Neutrophil (primary cell): ENCODE measurements around the gene SIT1.

Source experiments
- H3K27ac ChIP-seq: fragments of 200-600 bp; sonication (generic); 2 replicates; pipeline ENCODE4 v1.5.1; 2016; ENCODE audit warnings: mild to moderate bottlenecking, moderate library complexity
- H3K27me3 ChIP-seq: fragments of 200-600 bp; sonication (generic); 2 replicates; pipeline ENCODE4 v1.6.0; 2016; ENCODE audit warnings: mild to moderate bottlenecking
- H3K36me3 ChIP-seq: fragments of 200-600 bp; sonication (generic); 2 replicates; pipeline ENCODE4 v1.5.1; 2017
- H3K4me1 ChIP-seq, 2 experiments: fragments of 200-600 bp in 1 of 2; sonication (generic) in 1 of 2; 1 replicate in 1 of 2; 2 replicates in 1 of 2; pipeline versions ENCODE4 v1.5.1 to v1.6.1; 2013 to 2016; ENCODE audit warnings: low read depth in 1 of 2, low read length in 1 of 2, mild to moderate bottlenecking in 1 of 2, moderate library complexity in 1 of 2; ENCODE audit not compliant: control insufficient read depth in 1 of 2, insufficient read depth in 1 of 2
- H3K4me3 ChIP-seq, 2 experiments: fragments of 200-600 bp in 1 of 2; sonication (generic) in 1 of 2; 1 replicate in 1 of 2; 2 replicates in 1 of 2; pipeline ENCODE4 v1.5.1; 2013 to 2016; ENCODE audit warnings: low read depth in 1 of 2, low read length in 1 of 2, mild to moderate bottlenecking in 1 of 2, moderate library complexity in 1 of 2
- H3K9me3 ChIP-seq: fragments of 200-600 bp; sonication (generic); 2 replicates; pipeline ENCODE4 v1.5.1; 2016
- CTCF ChIP-seq: fragments of 200-600 bp; sonication (generic); IDR thresholded peaks from 2 replicates; pipeline ENCODE4 v1.5.1; 2016; ENCODE audit warnings: antibody characterized with exemption

SIT1 gene

GRCh38 chr9:35695943-35696401, 45.2 kb upstream of the SIT1 start:
- peaks cover 60% of the 10 kb centered on the region for H3K36me3 ChIP-seq
- no peak for TF ChIP-seq CTCF
- peak overlapping the region; percentile 63 for H3K27ac ChIP-seq
- no peaks in the 10 kb centered on the region for H3K9me3 ChIP-seq
- no peak overlapping the region for H3K4me3 ChIP-seq
- peaks cover 4% of the 10 kb centered on the region in 2 experiments for H3K4me1 ChIP-seq
- no peaks in the 10 kb centered on the region for H3K27me3 ChIP-seq

GRCh38 chr9:35691757-35692301, 41.1 kb upstream of the SIT1 start:
- TF ChIP-seq CTCF, result no peak
- H3K36me3 ChIP-seq, result peaks cover 19% of the 10 kb centered on the region
- H3K27me3 ChIP-seq, result peaks cover 27% of the 10 kb centered on the region
- no peak overlapping the region for H3K4me3 ChIP-seq
- H3K4me1 ChIP-seq, result peaks cover 10 to 16% of the 10 kb centered on the region in 2 experiments
- no peaks in the 10 kb centered on the region for H3K9me3 ChIP-seq
- H3K27ac ChIP-seq, result no peak overlapping the region

- Histone ChIP-seq H3K9me3 (no peaks in the 10 kb centered on the region), H3K4me3 (peak overlapping the region; percentile 67 to 92), H3K4me1 (peaks cover 10 to 16% of the 10 kb centered on the region in 2 experiments), H3K36me3 (peaks cover 14% of the 10 kb centered on the region), H3K27me3 (peaks cover 27% of the 10 kb centered on the region), H3K27ac (peak overlapping the region; percentile 19)
- TF ChIP-seq CTCF, result no peak
These were observed 40.6 kb upstream of the SIT1 start for GRCh38 chr9:35691334-35691650.

GRCh38 chr9:35690614-35691333, 40.0 kb upstream of the SIT1 start:
- peaks cover 10 to 16% of the 10 kb centered on the region in 2 experiments for H3K4me1 ChIP-seq
- H3K27me3 ChIP-seq, result peaks cover 27% of the 10 kb centered on the region
- peak overlapping the region; percentile 67 to 92 for H3K4me3 ChIP-seq
- TF ChIP-seq CTCF, result no peak
- H3K36me3 ChIP-seq, result peaks cover 8% of the 10 kb centered on the region
- H3K9me3 ChIP-seq, result no peaks in the 10 kb centered on the region
- H3K27ac ChIP-seq, result peak overlapping the region; percentile 51

GRCh38 chr9:35690294-35690613, 39.5 kb upstream of the SIT1 start:
- no peak for TF ChIP-seq CTCF
- H3K27me3 ChIP-seq, result peaks cover 27% of the 10 kb centered on the region
- peaks cover 4% of the 10 kb centered on the region for H3K36me3 ChIP-seq
- peak overlapping the region; percentile 67 to 92 for H3K4me3 ChIP-seq
- peaks cover 10 to 16% of the 10 kb centered on the region in 2 experiments for H3K4me1 ChIP-seq
- peak overlapping the region; percentile 51 for H3K27ac ChIP-seq
- H3K9me3 ChIP-seq, result no peaks in the 10 kb centered on the region
